CD4-positive, alpha-beta T cell treated with Interleukin-4 for 4 hours (primary cell): ENCODE data around the gene APOD.
A peak's percentile ranks its signal among the peaks of the same experiment; 100 is the strongest.

Experiments
- DNase-seq: peaks from one replicate; pipeline ENCODE4 v3.0.0-alpha.2; 2020

Gene APOD

GRCh38 chr3:195551381-195551978, 32.3 kb downstream of the APOD start:
- DNase-seq = no peak

DNA sequence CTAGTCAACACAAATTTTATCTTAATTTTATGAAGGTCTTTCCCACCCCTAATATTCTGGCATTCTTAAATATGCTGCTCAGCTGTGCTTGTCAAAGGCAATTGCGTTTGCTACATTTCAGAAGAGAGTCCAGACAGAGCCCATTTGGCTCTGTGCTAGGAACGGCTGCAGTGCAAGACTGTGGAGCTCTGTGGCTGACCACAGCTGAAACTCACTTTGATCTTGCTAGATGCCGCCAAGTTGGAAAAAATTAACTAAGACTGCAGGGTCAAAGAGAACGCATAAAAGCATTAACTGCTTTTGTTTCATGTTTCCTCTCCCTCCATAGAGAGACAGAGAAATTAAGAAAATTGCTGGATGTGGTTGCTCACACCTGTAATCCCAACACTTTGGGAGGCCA, 33.0 kb downstream of the APOD start:
- peak; percentile 41 for DNase-seq

GRCh38 chr3:195549931-195550519, 33.7 kb downstream of the APOD start:
- peak; percentile 93 for DNase-seq

- DNase-seq = no peak
Measured at GRCh38 chr3:195548987-195549386, 34.8 kb downstream of the APOD start.

- DNase-seq = no peak
Measured at GRCh38 chr3:195548501-195548900, 35.2 kb downstream of the APOD start.

DNA sequence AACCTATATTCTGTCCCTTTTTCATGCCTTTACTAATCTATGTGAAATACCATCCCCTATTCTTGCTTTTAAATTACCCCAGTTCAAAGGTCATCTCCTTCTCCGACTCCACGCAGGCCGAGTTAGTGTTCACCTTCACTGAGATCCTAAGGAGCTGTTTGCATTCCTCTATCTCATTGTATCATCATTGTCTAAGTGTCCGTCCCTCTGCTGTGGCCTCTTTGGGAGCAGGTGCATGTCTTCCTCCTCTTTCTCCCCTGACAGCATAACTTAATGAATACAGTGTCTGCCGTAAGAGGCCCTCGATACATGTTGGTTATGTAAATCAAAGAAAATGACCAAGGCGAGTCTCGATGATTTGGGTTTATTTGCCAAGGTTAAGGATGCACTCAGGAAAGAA, 35.7 kb downstream of the APOD start:
- no peak for DNase-seq

GRCh38 chr3:195546130-195546560, 37.6 kb downstream of the APOD start:
- no peak for DNase-seq

DNA sequence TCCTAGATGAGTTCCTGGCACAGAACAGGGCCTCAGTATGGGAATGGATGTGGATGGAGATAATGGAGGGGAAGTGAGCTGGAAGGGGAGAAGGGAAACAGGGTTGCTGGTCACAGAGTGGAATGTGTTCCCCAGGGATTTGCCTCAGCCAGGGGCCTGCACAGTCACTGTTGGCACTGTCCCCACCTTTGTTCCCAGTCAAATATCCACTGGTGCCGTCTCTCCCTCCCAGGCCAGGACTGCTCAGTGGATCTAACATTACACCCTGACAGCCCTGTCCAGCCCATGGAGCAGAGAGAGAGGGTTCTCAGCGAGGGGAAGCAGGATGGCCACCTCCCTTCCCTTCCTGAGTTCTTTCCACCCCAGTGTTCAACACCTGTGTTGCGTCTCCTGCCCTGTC, 39.1 kb downstream of the APOD start:
- no peak for DNase-seq

- no peak for DNase-seq
Measured at GRCh38 chr3:195544230-195544536, 39.6 kb downstream of the APOD start.

- DNase-seq = peak; percentile 81
Measured at GRCh38 chr3:195543500-195544229, 40.1 kb downstream of the APOD start.

DNA sequence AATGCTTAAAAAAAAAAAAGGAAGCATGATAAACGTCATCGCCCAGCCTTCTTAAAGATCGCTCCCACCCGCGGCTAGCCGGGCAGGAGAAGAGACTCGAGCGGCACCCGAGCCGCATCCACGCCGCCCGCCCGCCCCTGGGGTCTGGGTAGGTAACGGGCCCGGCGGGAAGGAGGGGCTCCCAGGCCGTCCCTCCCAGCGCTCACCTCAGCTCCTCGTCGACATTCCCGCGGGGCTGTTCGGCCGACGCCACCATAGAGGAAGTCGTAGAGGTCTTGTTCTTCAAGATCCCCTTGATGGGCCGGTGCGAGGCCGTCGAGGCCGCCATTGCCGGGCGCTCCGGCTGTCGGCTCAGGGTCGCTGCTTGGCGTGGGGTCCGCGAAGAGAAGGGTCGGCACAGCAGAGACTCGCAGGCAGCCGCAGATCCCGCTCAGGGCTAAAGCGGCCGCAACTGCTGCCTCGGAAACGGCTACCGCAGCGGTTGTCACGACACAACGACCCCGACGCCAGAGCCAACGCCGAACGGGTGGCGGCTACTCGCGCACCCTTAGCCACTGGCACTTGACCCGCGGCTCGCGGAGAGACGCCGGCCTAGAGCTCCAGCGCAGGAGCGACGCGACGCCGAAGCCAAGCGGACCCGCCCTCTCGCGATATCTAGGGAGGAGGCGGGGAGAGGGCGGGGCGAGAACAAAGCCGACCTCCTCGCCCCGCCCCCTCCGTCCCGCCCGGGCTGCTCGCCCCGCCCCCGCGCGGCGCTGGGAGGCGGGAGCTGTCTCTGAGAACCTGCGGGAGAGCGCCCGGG, 40.8 kb downstream of the APOD start, which contains the start of gene PPP1R2:
Gene PPP1R2 (minus strand): TSS at position 628 of the 802 bp plus-strand sequence. CDS start 300 bp downstream, at position 328.
- DNase-seq = peak; percentile 49

- DNase-seq = no peak
Measured at GRCh38 chr3:195542316-195542697, 41.4 kb downstream of the APOD start.

GRCh38 chr3:195540511-195540910, 43.2 kb downstream of the APOD start:
- DNase-seq = peak; percentile 40

GRCh38 chr3:195540027-195540426, 43.7 kb downstream of the APOD start:
- no peak for DNase-seq

DNA sequence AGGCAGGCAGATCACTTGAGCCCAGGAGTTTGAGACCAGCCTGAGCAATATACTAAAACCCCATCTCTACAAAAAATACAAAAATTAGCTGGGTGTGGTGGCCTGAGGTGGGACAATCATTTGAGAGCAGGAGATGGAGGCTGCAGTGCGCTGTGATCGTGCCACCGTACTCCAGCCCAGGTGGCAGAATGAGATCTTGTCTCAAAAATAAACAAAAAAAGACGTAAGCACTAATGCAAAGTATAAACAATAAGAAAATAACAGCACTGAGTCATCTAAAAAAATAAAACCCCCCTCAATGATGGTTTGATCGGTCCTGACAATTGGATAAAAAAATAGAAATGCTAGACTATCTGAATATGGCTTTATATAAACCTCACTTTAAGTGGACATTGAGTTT, 44.3 kb downstream of the APOD start:
- no peak for DNase-seq

DNA sequence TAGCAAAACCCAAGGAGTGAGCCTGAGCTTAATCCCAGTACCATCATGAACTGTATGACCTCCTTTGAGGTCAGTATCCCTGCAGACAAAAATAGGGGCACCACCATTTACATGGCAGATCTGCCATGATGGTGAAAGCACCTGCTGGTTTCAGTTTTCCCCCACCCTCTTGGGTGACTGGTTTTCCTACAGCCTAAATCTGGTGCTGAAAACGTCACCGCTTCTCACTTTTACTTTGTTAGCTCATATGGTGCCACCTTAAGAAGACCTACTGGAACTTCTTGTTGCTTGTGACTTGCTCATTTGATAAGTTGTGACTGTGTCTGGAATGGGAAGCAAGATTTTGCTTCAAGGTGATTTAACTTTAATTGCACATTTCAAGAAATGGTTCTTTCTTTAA, 45.7 kb downstream of the APOD start:
- DNase-seq = peak; percentile 65

- no peak for DNase-seq
Measured at GRCh38 chr3:195535293-195535692, 48.4 kb downstream of the APOD start.

- no peak for DNase-seq
Measured at GRCh38 chr3:195532834-195533233, 50.9 kb downstream of the APOD start.

DNA sequence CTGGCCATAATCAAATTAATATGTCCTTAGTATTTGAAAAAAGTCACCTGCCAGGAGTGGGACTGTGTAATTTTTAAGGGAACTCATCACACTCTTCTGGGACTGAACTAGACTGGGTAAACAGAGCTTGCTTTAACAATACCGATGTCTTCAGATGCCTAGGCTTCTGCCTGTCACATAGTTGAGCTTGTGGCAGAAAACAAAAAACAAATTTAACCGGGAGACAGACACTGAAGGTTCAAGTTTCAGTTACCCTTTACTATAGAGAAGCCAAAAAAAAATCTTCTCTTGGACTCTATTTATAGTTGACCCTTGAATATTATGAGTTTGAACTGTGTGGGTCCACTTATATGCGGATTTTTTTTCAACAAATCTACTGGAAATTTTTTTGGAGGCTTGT, 51.4 kb downstream of the APOD start:
- no peak for DNase-seq

DNA sequence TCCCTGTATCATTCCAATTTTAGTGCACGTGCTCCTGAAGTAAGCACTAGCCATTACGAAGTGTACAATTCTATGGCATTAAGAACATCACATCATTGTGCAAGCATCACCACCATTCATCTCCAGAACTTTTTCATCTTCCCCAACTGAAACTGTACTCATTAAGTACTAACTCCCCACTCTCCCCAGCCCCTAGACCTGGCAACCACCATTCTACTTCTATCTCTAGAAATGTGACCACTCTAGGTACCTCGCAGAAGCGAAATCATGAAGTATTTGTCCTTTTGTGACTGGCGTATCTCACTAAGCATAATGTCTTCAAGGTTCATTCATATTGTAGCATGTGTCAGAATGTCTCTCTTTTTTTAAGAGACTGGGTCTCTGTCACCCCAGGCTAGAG, 52.1 kb downstream of the APOD start:
- no peak for DNase-seq

DNA sequence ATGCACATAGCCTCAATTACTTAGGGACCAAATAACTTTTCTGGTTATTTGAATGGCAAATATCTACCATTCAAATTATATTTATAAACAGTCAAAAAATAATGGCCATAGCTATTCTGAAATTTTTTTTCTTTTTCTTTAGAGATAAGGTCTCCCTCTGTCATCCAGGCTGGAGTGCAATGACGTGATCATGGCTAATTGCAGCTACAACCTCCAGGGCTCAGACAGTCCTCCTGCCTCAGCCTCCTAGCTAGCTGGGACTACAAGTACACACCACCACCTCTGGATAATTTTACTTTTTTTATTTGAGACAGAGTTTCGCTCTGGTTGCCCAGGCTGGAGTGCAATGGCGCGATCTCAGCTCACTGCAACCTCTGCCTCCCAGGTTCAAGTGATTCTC, 57.2 kb downstream of the APOD start:
- no peak for DNase-seq

DNA sequence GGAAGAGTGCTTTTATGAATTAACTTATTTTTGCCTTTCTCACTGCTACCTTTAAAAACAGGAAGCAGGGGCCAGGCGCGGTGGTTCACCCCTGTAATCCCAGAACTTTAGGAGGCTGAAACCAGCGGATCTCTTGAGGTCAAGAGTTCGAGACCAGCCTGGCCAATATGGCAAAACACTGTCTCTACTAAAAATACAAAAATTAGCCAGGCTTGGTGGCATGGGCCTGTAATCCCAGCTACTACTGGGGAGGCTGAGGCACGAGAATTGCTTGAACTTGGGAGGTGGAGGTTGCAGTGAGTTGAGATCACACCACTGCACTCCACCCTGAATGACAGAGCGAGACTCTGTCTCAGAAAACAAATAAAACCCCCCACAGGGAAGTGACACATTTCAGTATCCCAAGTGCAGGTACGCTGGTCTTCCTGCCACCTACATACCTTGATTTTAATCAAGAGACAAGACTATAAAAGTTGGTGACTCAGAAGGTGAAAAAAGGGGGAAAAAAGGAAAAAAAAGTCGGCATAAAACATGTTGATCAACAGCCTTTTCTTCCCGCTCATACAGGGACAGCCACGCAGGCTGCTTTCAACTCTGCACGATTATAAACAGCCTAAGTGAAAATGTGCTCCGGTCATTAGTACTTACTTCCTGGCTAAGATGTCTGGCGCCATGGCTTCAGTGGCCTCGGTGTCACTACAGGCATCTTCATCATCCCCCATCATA, 59.4 kb downstream of the APOD start:
- peak; percentile 52 for DNase-seq
